Activated naive CD8-positive, alpha-beta T cell treated with anti-CD3 and anti-CD28 coated beads, Interleukin-2, amount 50 U/mL, for 24 hours (primary cell): ENCODE data around the gene ATP5PB.

Experiments
- ATAC-seq: fragments of 150-1000 bp; cut with Tn5 transposase; one replicate; pipeline ENCODE4 v1.10.0; 2021
- DNase-seq: peaks from one replicate; pipeline ENCODE4 v3.0.0; 2021
- H3K27ac Mint-ChIP-seq: one replicate; pipeline ENCODE4 v1.8.0; 2021; ENCODE audit warnings: mild to moderate bottlenecking, mixed read lengths
- H3K27me3 Mint-ChIP-seq: one replicate; pipeline ENCODE4 v1.8.0; 2021; ENCODE audit warnings: mixed read lengths
- H3K36me3 Mint-ChIP-seq: one replicate; pipeline ENCODE4 v1.8.0; 2021; ENCODE audit warnings: low read depth, mixed read lengths
- H3K4me1 Mint-ChIP-seq: one replicate; pipeline ENCODE4 v1.8.0; 2021; ENCODE audit warnings: mixed read lengths
- H3K4me3 Mint-ChIP-seq: one replicate; pipeline ENCODE4 v1.8.0; 2021; ENCODE audit warnings: mild to moderate bottlenecking, moderate library complexity, mixed read lengths
- H3K9me3 Mint-ChIP-seq: one replicate; pipeline ENCODE4 v1.8.0; 2021; ENCODE audit warnings: mixed read lengths

ATP5PB gene, protein sequence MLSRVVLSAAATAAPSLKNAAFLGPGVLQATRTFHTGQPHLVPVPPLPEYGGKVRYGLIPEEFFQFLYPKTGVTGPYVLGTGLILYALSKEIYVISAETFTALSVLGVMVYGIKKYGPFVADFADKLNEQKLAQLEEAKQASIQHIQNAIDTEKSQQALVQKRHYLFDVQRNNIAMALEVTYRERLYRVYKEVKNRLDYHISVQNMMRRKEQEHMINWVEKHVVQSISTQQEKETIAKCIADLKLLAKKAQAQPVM

DNA sequence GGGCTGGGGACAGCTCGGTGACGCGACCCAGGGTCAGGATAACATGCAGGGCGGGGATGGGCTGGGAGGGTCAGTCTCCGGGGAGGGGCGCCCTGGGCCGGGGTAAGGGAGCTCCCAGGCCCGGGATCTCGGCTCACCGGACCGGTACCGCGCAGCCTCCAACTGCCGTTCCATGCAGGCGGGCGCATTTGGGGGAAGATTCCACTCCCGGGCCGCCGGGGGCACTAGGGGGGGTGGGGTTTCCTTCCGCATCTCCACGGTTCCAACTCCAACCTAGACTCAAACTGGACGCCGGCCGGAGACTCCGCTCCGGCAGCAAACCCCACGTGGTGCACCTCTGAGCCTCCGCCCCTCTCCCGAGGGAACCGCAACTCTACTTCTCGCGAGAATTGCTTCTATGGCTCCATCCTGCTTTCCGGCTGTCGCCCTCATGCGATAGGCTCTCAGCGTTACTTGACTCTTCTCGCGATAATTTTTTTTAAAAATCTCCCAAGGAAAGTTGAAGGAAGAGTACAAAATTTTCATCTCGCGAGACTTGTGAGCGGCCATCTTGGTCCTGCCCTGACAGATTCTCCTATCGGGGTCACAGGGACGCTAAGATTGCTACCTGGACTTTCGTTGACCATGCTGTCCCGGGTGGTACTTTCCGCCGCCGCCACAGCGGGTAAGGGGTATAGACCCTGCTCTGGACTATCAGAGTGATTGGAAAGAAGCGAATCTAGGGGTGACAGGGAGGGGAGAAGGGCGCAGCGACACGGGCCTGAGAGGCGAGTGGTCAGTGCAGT, at the start of gene ATP5PB, which contains the start of gene WDR77:
Gene ATP5PB, plus strand, starts transcription at position 547 of the 785 bp plus-strand sequence. Its CDS starts 78 bp downstream, at position 625.
Gene WDR77, minus strand, starts transcription at position 339 of the 785 bp plus-strand sequence. Its CDS starts 87 bp downstream, at position 252.
- peaks cover 83% of the 10 kb centered on the region for H3K4me1 Mint-ChIP-seq
- peaks cover 68% of the 10 kb centered on the region for H3K36me3 Mint-ChIP-seq
- H3K4me3 Mint-ChIP-seq: peak within 1 kb of the TSS; percentile 100
- DNase-seq: peak; percentile 88
- H3K27ac Mint-ChIP-seq: peak within 1 kb of the TSS; percentile 99
- ATAC-seq: peak; percentile 95
- H3K27me3 Mint-ChIP-seq: no peaks in the 10 kb centered on the region
- no peaks in the 10 kb centered on the region for H3K9me3 Mint-ChIP-seq

DNA sequence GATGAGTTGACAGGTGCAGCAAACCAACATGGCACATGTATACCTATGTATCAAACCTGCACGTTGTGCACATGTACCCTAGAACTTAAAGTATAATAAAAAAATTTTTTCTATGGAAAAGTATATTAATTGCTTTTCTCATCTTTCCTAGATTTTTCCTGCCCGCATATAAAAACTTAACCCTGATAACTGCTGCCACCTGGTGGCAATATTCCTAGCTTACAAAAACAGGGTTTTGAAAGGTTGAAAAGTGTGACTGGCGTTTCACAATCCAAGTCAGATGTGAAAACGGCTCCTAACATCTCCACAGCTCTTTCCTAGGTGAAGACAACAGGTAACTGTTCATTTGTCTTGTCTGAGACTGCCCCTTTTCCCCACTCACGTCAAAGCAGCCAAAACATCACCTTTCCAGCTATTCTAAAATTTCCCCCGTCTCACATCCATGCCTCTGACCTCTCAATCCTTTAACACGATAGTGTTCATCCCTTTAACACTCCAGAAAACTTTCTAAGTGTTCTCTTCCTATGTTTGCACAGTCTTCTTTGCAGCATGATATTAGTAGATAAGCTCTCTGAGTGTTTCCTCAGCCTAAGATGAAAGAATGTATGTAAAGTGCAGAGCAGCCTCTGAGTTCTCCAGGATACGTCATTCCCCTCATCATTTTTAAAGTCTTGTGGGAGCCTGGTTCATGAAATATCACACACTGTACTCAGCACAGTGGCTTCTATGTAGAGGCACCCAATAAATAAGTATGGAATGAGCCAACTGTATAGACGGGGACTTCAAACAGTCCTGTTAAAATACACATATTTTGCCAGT, 49.3 kb upstream of the ATP5PB start:
- Mint-ChIP-seq H3K4me3 (no peak overlapping the region), H3K9me3 (peaks cover 4% of the 10 kb centered on the region), H3K4me1 (peaks cover 21% of the 10 kb centered on the region), H3K27me3 (no peaks in the 10 kb centered on the region), H3K36me3 (no peaks in the 10 kb centered on the region), H3K27ac (no peak overlapping the region)
- no peak for ATAC-seq
- DNase-seq: peak; percentile 55

DNA sequence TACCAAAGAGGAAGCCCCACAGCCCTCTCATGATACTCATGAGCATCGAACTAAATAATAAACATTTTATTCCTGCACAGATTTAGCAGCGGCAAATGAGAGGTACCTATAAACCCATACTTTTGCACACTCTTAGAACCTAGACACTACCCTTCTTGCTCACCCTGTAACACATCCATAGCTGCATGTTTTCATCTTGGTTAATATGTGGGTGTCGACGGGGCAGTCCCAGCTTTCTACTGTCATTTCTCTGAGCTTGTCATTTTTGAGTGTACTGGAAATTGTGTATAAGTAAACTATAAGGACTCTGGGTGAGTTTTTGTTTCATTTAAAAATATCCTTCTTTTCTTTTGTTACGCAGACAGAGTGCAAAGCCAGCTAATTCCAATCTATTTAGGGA, 47.2 kb upstream of the ATP5PB start:
- Mint-ChIP-seq H3K9me3 (peaks cover 4% of the 10 kb centered on the region), H3K4me3 (no peak overlapping the region), H3K27ac (no peak overlapping the region), H3K36me3 (no peaks in the 10 kb centered on the region), H3K27me3 (no peaks in the 10 kb centered on the region), H3K4me1 (peaks cover 41% of the 10 kb centered on the region)
- DNase-seq: no peak
- peak; percentile 86 for ATAC-seq

DNA sequence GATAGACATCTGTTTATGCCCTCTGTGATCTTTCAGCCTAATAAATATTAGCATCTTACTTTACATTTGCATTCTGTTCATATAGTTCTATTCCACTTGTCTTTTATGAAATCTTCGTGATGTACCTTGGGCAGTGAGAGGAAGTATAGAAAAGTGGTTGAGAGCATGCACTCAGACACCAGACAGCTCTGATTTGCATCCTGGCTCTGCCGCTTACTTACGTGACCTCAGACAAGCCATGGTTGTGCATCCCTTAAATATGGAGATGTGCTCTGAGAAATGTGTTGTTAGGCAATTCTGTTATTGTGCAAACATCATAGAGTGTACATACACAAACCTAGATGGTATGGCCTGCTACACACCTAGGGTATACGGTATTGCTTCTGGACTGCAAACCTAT, 44.7 kb upstream of the ATP5PB start:
- Mint-ChIP-seq H3K9me3 (no peaks in the 10 kb centered on the region), H3K27me3 (no peaks in the 10 kb centered on the region), H3K4me3 (no peak overlapping the region), H3K36me3 (no peaks in the 10 kb centered on the region), H3K27ac (no peak overlapping the region), H3K4me1 (peaks cover 40% of the 10 kb centered on the region)
- DNase-seq: no peak
- no peak for ATAC-seq

DNA sequence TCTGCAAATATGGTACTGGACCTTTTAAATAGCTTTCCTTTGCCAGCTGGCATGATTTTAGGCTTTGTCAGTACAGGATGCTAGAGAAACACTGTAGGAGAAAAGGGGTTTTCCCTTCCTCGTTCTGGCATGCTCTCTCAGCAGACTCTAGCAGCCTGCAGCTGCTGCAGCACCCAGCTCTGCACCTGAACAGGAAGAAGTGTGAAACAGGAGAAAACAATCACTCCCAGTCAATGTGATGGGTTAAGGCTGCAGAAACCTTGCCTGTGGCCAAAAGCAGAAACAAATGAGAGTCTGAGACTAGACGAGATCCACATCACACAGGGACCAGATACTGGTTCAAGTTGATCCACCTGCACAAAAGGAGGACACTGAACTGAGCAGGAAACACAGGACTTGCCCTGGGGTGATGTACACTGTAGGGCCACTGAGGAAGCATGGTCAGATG, 42.9 kb upstream of the ATP5PB start:
- Mint-ChIP-seq H3K4me1 (peaks cover 36% of the 10 kb centered on the region), H3K36me3 (no peaks in the 10 kb centered on the region), H3K4me3 (no peak overlapping the region), H3K9me3 (no peaks in the 10 kb centered on the region), H3K27ac (no peak overlapping the region), H3K27me3 (no peaks in the 10 kb centered on the region)
- ATAC-seq (peak; percentile 86), DNase-seq (peak; percentile 14)

DNA sequence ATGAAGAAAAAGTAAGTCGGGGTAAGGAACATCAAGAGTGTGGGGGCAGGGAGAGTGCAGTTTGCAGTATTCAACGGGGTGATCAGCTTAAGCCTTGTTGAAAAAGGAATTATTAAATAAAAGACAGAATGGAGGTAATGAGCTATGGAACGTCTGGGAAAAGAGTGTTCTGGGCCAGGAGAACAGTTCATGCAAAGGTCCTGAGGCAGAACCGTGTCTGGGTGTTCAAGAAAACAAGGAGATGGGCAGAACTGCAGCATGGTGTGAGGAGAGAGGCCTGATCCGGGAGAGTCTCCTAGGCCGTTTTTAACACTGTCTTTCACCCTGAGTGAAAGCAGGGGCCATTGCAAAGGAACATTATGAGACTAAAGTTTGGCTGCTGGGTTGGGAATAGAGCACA, 42.0 kb upstream of the ATP5PB start:
- Mint-ChIP-seq H3K36me3 (no peaks in the 10 kb centered on the region), H3K9me3 (no peaks in the 10 kb centered on the region), H3K27me3 (no peaks in the 10 kb centered on the region), H3K4me3 (no peak overlapping the region), H3K4me1 (peaks cover 30% of the 10 kb centered on the region), H3K27ac (no peak overlapping the region)
- no peak for DNase-seq
- ATAC-seq: no peak

DNA sequence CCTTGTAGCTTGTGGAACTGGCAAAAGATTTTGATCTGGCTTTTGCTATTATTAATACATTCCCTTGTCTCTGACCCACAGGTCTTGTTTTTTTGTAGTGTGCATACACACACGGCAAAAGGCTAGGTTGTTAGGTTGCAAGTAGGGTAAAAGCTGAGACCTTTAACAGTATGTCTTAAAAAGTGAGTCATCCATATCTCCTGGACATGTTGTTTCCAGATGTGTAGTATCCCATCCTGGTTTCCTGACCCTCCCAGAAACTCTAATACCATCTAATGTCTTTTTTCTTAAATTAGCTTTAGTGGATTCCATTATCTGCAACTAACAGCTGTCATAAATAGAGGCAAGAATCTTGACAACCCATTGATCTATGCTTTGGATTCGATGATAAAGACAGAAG, 36.4 kb upstream of the ATP5PB start:
- DNase-seq (no peak), ATAC-seq (no peak)
- Mint-ChIP-seq H3K27me3 (no peaks in the 10 kb centered on the region), H3K4me3 (no peak overlapping the region), H3K9me3 (no peaks in the 10 kb centered on the region), H3K27ac (no peak overlapping the region), H3K36me3 (peaks cover 4% of the 10 kb centered on the region), H3K4me1 (no peaks in the 10 kb centered on the region)

DNA sequence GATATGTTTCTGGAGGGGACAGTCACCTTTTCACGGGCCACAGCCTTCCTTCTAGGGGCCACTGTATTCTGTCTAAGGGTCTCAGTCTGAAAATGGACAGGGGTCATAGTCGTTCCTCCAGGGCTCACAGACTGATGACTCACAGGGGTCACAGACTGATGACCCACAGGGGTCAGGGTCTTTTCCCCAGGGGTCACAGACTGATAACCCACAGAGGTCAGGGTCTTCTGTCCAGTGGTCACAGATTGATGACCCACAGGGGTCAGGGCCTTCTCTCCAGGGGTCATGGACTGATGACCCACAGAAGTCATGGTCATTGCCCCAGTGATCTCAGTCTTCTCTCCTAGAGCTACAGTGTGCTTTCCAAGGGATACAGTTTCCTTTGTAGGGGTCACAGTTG, 34.5 kb upstream of the ATP5PB start:
- H3K4me1 Mint-ChIP-seq: no peaks in the 10 kb centered on the region
- no peaks in the 10 kb centered on the region for H3K9me3 Mint-ChIP-seq
- ATAC-seq (no peak), DNase-seq (no peak)
- peaks cover 4% of the 10 kb centered on the region for H3K36me3 Mint-ChIP-seq
- no peak overlapping the region for H3K27ac Mint-ChIP-seq
- H3K27me3 Mint-ChIP-seq: no peaks in the 10 kb centered on the region
- no peak overlapping the region for H3K4me3 Mint-ChIP-seq

DNA sequence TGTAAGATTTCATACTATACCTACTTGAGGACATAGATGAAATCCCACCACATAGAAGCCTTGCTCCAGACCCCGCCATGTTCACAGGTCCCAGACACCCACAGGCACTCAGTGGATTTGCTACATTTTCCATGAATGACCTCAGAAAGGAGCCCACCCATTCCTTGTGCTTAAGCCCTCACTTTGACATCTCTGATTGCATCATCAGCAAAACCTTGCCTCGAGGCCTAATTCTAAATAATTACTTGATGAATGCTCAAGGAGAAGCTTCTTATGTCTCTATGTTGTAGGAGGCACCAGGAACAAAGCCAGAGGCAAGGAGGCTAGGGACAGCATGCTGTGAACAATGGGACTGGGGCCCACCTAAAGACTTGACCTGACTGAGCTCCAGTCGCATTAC, 33.8 kb upstream of the ATP5PB start:
- Mint-ChIP-seq H3K9me3 (no peaks in the 10 kb centered on the region), H3K4me3 (no peak overlapping the region), H3K27ac (no peak overlapping the region), H3K4me1 (no peaks in the 10 kb centered on the region), H3K27me3 (no peaks in the 10 kb centered on the region), H3K36me3 (peaks cover 4% of the 10 kb centered on the region)
- ATAC-seq (no peak), DNase-seq (no peak)

DNA sequence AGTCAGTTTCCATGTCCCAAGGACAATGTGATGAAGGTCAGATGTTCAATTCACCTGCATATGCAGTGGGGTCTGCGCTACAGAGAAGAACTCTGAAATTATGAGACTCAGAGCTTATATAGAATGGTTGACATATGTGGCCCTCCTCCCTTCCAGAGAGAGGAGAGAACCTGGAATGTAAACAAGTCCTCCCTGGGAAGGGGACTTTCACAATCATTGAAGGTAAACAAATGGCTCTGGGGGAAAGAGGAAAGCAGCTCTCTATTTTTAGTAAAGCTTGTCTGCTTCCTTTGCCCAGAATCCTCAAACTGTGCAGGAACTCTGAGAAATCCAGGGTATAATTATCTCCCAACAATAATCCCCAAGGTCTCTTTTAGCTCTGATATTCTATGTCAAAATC, 31.5 kb upstream of the ATP5PB start:
- H3K27me3 Mint-ChIP-seq: no peaks in the 10 kb centered on the region
- H3K4me3 Mint-ChIP-seq: no peak overlapping the region
- ATAC-seq: no peak
- no peak for DNase-seq
- no peaks in the 10 kb centered on the region for H3K4me1 Mint-ChIP-seq
- H3K9me3 Mint-ChIP-seq: no peaks in the 10 kb centered on the region
- H3K36me3 Mint-ChIP-seq: peaks cover 4% of the 10 kb centered on the region
- no peak overlapping the region for H3K27ac Mint-ChIP-seq

DNA sequence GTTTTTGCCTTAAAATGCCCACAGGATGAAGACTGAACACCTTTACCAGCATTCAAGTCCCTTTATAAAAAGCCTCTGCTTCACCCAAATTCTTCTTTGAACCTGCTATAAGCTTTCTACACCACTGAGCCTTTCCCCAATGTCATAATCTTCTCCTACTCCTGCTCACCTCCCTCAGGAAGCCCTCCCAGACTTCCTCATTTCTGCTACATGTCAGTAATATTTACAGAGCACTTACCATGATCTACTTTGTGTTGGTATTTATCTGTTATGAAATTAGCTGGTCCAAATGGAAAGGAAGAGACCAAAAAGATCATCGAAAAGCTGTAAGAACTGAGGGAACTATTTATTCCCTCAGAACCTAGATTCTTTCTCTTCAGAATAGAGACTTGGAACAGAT, 30.2 kb upstream of the ATP5PB start:
- ATAC-seq: no peak
- Mint-ChIP-seq H3K27me3 (no peaks in the 10 kb centered on the region), H3K27ac (no peak overlapping the region), H3K9me3 (no peaks in the 10 kb centered on the region), H3K4me3 (no peak overlapping the region), H3K4me1 (no peaks in the 10 kb centered on the region), H3K36me3 (peaks cover 4% of the 10 kb centered on the region)
- DNase-seq: no peak

DNA sequence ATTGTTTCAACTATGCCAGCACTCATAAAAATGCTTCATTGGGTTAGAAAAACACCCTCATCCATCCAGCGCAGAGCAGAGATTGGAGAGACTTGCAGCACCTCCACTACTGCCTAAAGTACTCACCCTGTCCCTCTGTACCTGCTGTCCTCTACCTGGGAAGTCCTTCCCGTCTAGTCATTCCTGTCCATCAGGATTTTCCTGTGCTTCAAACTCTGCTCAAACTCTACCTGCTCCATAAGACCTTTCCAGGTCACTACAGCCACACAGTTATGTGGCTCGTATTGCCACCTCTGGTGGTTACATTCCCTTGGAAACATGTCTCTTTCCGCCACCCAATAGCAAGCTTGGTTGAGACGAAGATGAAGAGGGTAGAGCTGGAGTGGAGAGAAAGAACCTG, 28.9 kb upstream of the ATP5PB start:
- Mint-ChIP-seq H3K4me3 (no peak overlapping the region), H3K27me3 (no peaks in the 10 kb centered on the region), H3K9me3 (no peaks in the 10 kb centered on the region), H3K36me3 (peaks cover 2% of the 10 kb centered on the region), H3K27ac (no peak overlapping the region), H3K4me1 (no peaks in the 10 kb centered on the region)
- DNase-seq (no peak), ATAC-seq (no peak)

DNA sequence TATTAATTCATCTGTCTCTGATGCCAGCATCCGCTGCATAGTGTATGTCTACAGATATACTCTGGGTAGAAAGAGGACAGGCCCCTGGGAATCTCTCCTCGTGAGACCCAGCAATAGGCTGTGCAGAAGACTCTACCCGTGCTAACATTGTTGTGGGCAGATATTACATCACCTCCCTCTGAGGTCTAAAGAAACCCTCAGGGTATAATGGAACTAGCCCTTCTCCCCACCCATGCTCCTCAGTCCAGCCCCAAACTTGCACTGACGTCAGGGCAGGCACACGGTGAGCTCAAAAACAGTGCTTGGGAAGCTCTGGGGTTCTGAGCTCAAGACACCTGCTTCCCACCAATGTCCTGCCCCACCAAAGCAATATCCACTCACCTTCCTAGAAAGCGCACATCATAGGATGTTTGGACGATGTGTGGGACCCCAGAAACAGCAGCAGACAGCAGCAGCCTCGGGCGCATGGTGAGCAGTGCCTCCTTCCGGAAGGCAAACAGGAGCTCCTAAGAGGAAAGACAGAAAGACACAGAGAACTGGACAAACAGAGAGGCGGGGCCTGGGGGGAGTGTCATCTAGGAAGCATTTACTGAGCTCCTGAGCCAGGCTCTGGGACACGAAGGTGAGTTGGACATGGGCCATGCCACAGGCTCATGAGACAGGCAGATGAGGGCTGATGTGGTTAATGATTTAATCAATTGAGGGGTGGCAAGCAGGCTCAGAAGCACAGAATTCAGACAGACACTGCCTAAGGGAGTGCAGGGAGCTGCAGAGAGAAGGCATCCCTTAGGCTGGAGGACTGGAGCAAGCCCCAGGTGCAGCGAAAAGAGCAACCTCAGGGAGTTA, 26.5 kb upstream of the ATP5PB start:
- Mint-ChIP-seq H3K4me1 (no peaks in the 10 kb centered on the region), H3K4me3 (no peak overlapping the region), H3K9me3 (no peaks in the 10 kb centered on the region), H3K27ac (no peak overlapping the region), H3K27me3 (no peaks in the 10 kb centered on the region), H3K36me3 (no peaks in the 10 kb centered on the region)
- DNase-seq: no peak
- no peak for ATAC-seq

DNA sequence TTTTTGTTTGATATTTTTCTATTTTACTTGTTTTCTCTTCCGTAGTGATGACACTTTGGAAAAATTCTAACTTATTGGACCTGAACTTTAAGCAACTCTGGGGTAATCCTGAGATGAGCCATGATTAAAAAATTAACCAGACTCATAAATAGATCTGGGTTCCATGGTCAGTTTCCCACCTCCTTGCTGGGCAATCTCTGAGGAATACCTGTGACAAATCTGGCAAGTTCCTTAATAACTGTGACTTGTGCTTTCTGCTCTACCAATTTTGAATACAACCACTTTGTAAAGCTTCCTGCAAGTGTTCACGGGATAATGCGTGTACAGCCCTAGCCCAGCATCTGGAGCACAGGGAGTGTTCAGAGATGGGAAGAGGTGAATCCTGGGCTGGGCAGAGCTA, 25.0 kb upstream of the ATP5PB start:
- Mint-ChIP-seq H3K27ac (no peak overlapping the region), H3K27me3 (no peaks in the 10 kb centered on the region), H3K4me1 (peaks cover 3% of the 10 kb centered on the region), H3K4me3 (no peak overlapping the region), H3K36me3 (no peaks in the 10 kb centered on the region), H3K9me3 (no peaks in the 10 kb centered on the region)
- DNase-seq (no peak), ATAC-seq (no peak)
